ENCODE results near the gene KDM4B. TPM values are rescaled to one million over a fixed set of nuclear protein-coding genes. Genes with fewer than 3 reads are reported as not detected.

KDM4B gene
- total and polyA plus RNA-seq, 2 of the 8 experiments (the other 6 are each of a cell fraction or from before 2014, with no cell fraction given), result 12.0 to 31.9 TPM

GRCh38 chr19:5013761-5014160 lies 44.8 kb downstream of the KDM4B start (continued):
- TF ChIP-seq CHD7 (IDR thresholded peaks at IDR 0.05; ENCODE audit: insufficient replicate concordance, low read length) (no peak), RFX5 (IDR thresholded peaks at IDR 0.05; ENCODE audit: borderline replicate concordance, low read depth, low read length) (no peak), RBBP5 (IDR thresholded peaks at IDR 0.05; ENCODE audit: borderline replicate concordance, low read depth, low read length) (no peak), PHF8 (conservative IDR thresholded peaks at IDR 0.05; ENCODE audit: low read depth, low read length) (no peak), JUN (IDR thresholded peaks at IDR 0.05; ENCODE audit: low read depth, low read length) (no peak), MAFK (IDR thresholded peaks at IDR 0.05; ENCODE audit: low read depth, low read length) (no peak), CBX5 (IDR thresholded peaks at IDR 0.05; ENCODE audit: low read depth, low read length) (no peak), CHD2 (IDR thresholded peaks at IDR 0.05; ENCODE audit: low read length) (no peak), TCF12 (IDR thresholded peaks at IDR 0.05; ENCODE audit: low read depth, low read length) (no peak), KDM5A (IDR thresholded peaks at IDR 0.05; ENCODE audit: low read length) (no peak), SAP30 (IDR thresholded peaks at IDR 0.05; ENCODE audit: insufficient read depth, insufficient replicate concordance, low read length) (no peak), GABPA (IDR thresholded peaks at IDR 0.05; ENCODE audit: borderline replicate concordance, insufficient read depth, low read length) (no peak), YY1 (IDR thresholded peaks at IDR 0.05; ENCODE audit: low read depth, low read length) (no peak)
